ENCODE results near the gene UBN1.

GRCh38 chr16:4894276-4895150 lies 47.2 kb downstream of the UBN1 start:
- TF ChIP-seq, protein P1, sequence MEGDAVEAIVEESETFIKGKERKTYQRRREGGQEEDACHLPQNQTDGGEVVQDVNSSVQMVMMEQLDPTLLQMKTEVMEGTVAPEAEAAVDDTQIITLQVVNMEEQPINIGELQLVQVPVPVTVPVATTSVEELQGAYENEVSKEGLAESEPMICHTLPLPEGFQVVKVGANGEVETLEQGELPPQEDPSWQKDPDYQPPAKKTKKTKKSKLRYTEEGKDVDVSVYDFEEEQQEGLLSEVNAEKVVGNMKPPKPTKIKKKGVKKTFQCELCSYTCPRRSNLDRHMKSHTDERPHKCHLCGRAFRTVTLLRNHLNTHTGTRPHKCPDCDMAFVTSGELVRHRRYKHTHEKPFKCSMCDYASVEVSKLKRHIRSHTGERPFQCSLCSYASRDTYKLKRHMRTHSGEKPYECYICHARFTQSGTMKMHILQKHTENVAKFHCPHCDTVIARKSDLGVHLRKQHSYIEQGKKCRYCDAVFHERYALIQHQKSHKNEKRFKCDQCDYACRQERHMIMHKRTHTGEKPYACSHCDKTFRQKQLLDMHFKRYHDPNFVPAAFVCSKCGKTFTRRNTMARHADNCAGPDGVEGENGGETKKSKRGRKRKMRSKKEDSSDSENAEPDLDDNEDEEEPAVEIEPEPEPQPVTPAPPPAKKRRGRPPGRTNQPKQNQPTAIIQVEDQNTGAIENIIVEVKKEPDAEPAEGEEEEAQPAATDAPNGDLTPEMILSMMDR (IDR thresholded peaks at IDR 0.05) = no peak
- no peak for TF ChIP-seq POLR2A (IDR thresholded peaks at IDR 0.05)
- no peak for TF ChIP-seq POLR2AphosphoS5 (IDR thresholded peaks at IDR 0.05)
